GM23248 (cell line): ENCODE measurements around the gene TRMT44. TPM values are rescaled to one million over a fixed set of nuclear protein-coding genes. Genes with fewer than 3 reads are reported as not detected.

Source experiments
- DNase-seq: peaks from one replicate; pipeline ENCODE4 v3.0.0-alpha.2; 2015
- H2AFZ ChIP-seq: fragments of 200-600 bp; sonication (generic); 2 replicates; pipeline ENCODE4 v1.6.1; 2016; ENCODE audit warnings: antibody characterized with exemption
- H3F3A ChIP-seq: fragments of 200-600 bp; sonication (generic); 2 replicates; pipeline ENCODE4 v1.6.1; 2016; ENCODE audit warnings: mild to moderate bottlenecking, antibody characterized with exemption, mixed run types; ENCODE audit not compliant: insufficient read depth
- H3K27ac ChIP-seq: fragments of 200-600 bp; sonication (generic); 2 replicates; pipeline ENCODE4 v1.5.1; 2016; ENCODE audit warnings: mild to moderate bottlenecking
- H3K27me3 ChIP-seq: fragments of 200-600 bp; sonication (generic); replicated peaks from 2 replicates; pipeline ENCODE4 v1.6.1; 2016; ENCODE audit warnings: mild to moderate bottlenecking; ENCODE audit not compliant: insufficient read depth
- H3K36me3 ChIP-seq: fragments of 200-600 bp; sonication (generic); 2 replicates; pipeline ENCODE4 v1.6.1; 2016; ENCODE audit warnings: low read depth, mild to moderate bottlenecking
- H3K4me1 ChIP-seq: fragments of 200-600 bp; sonication (generic); 2 replicates; pipeline ENCODE4 v1.6.1; 2016; ENCODE audit warnings: mild to moderate bottlenecking; ENCODE audit not compliant: insufficient read depth
- H3K4me2 ChIP-seq: fragments of 200-600 bp; sonication (generic); one replicate; pipeline ENCODE4 v1.6.1; 2016; ENCODE audit warnings: mild to moderate bottlenecking; ENCODE audit not compliant: unreplicated experiment
- H3K4me3 ChIP-seq: fragments of 200-600 bp; sonication (generic); 2 replicates; pipeline ENCODE4 v1.5.1; 2016; ENCODE audit warnings: mild to moderate bottlenecking
- H3K79me2 ChIP-seq: fragments of 200-600 bp; sonication (generic); 2 replicates; pipeline ENCODE4 v1.6.1; 2016; ENCODE audit warnings: mild to moderate bottlenecking; ENCODE audit not compliant: insufficient read depth
- H3K9ac ChIP-seq: fragments of 200-600 bp; sonication (generic); 2 replicates; pipeline ENCODE4 v1.6.1; 2016; ENCODE audit warnings: mild to moderate bottlenecking
- H3K9me2 ChIP-seq: fragments of 200-600 bp; sonication (generic); 2 replicates; pipeline ENCODE4 v1.6.1; 2016; ENCODE audit warnings: mixed run types, mild to moderate bottlenecking, moderate library complexity; ENCODE audit not compliant: insufficient read depth
- H3K9me3 ChIP-seq: fragments of 200-600 bp; sonication (generic); one replicate; pipeline ENCODE4 v1.6.1; 2017; ENCODE audit warnings: low read depth
- H4K20me1 ChIP-seq: fragments of 200-600 bp; sonication (generic); 2 replicates; pipeline ENCODE4 v1.6.0; 2016; ENCODE audit not compliant: insufficient read depth
- EZH2 ChIP-seq: fragments of 200-600 bp; sonication (generic); IDR thresholded peaks from 2 replicates; pipeline ENCODE4 v1.6.1; 2018; ENCODE audit warnings: antibody characterized with exemption, mild to moderate bottlenecking; ENCODE audit not compliant: insufficient read depth, poor library complexity, severe bottlenecking
- EZH2phosphoT487 ChIP-seq: fragments of 200-600 bp; sonication (generic); IDR thresholded peaks from 2 replicates; pipeline ENCODE4 v1.6.1; 2018; ENCODE audit warnings: antibody characterized with exemption, moderate library complexity, mild to moderate bottlenecking, low read depth; ENCODE audit not compliant: insufficient read depth
- WGBS, 2 experiments: methylation state at CpG; one replicate each; pipeline ENCODE4 v1.1.6; 2015 to 2017; ENCODE audit warnings: low lambda C conversion rate in 2 of 2, low coverage in 1 of 2; ENCODE audit errors: missing lambda C conversion rate in 2 of 2; 5-methylcytosine and 5-hydroxymethylcytosine counted together
- in situ Hi-C: fragments of 300-500 bp; cut with MboI; formaldehyde crosslinking; loops from 2 replicates; pipeline ENCODE4 v1.15.0; 2020
- polyA plus RNA-seq: library from polyadenylated mRNA; unstranded; fragments of >200 nt; fragmentation: Nextera tagmentation; extraction: Ambion mirVana; gene quantifications from 2 replicates; pipeline ENCODE4 v1.2.1, GENCODE V29; 2016
- total RNA-seq: library from RNA; depleted of rRNA; stranded (reverse); fragments of >200 nt; shearing (Covaris generic); gene quantifications from 2 replicates; pipeline ENCODE4 v1.2.3, GENCODE V29; 2014

The TRMT44 gene
- total and polyA plus RNA-seq, 2 experiments from 2014 or later: 4.1 to 12.0 TPM

DNA sequence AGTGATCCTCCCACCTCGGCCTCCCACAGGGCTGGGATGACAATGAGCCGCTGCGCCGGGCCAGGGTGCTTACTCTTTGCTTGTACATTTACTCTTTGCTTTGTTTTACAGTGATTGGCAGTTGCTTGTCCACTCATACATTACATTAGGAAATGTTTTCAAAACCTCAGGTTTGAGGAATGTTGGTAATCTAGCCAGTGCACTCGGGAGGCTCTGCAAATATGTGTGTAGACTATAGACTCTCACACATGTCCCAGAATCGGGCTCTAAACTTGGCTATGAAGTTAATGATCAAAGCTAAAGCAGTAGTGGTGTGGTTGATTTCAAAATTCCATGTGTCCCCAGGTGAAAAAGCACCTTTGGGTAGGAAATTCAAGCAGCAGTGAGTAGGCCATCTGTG is 20.5 kb downstream of the TRMT44 start:
- Histone ChIP-seq H3K9ac (no peak overlapping the region), H3K4me3 (no peak overlapping the region), H3F3A (no peaks in the 10 kb centered on the region), H3K9me3 (no peaks in the 10 kb centered on the region), H3K27me3 (no peaks in the 10 kb centered on the region), H3K79me2 (no peaks in the 10 kb centered on the region), H3K27ac (no peak overlapping the region), H3K4me2 (no peak overlapping the region), H3K36me3 (peaks cover 2% of the 10 kb centered on the region; the same call in 1 of the 2 replicates), H2AFZ (no peak overlapping the region), H3K4me1 (no peaks in the 10 kb centered on the region), H4K20me1 (no peaks in the 10 kb centered on the region), H3K9me2 (no peaks in the 10 kb centered on the region)
- TF ChIP-seq EZH2: no peak
- no peak for TF ChIP-seq EZH2phosphoT487
- DNase-seq: no peak
- in situ Hi-C loops: no loop called here
- 97% methylated on average over 6 of the region's 6 CpGs for WGBS, 2 experiments

DNA sequence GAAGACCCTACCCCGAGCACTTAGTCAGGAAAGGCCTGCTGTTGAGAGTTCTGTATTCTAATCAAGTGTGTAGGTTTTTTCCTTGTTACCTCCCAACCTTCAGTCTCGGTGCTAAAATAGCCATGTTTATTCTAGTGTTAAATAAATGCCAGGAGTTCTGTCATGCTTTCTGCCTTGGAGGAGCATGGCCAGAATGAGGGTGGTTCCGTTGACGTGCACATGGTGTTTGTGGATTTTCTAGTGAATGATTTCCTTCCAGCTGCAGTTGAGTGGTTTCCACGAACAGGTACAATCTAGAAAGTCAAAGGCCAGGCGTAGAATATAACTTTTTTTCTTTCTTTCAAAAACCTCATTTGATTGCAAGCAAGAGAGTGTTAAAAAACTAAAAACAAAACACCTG is 21.0 kb downstream of the TRMT44 start:
- Histone ChIP-seq H3K9me3 (no peaks in the 10 kb centered on the region), H3K27ac (no peak overlapping the region), H3K4me3 (no peak overlapping the region), H3F3A (no peaks in the 10 kb centered on the region), H3K9me2 (no peaks in the 10 kb centered on the region), H3K27me3 (no peaks in the 10 kb centered on the region), H2AFZ (no peak overlapping the region), H4K20me1 (no peaks in the 10 kb centered on the region), H3K36me3 (no peaks in the 10 kb centered on the region), H3K4me1 (no peaks in the 10 kb centered on the region), H3K4me2 (no peak overlapping the region), H3K9ac (no peak overlapping the region), H3K79me2 (no peaks in the 10 kb centered on the region)
- DNase-seq: no peak
- 90 to 93% methylated on average over 6 of the region's 6 CpGs for WGBS, 2 experiments
- in situ Hi-C loops: no loop called here
- TF ChIP-seq EZH2: no peak
- no peak for TF ChIP-seq EZH2phosphoT487

DNA sequence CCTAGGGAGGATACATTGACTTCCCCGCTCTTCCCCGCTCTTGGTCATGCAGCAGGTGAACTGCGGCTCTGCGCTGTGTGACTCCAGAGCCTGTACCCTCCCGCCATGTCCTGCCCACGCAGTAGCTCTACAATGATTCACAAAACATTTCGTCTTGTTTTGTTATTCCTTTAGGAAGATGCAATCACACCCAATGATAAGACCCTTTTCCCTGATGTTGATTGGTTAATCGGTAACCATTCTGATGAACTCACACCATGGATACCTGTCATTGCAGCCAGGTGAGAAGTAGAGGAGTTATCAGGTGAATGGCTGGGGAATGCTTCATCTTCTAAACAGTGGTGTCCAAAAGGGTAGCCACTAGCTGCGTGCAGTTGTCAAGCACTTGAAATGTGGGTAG is 23.2 kb downstream of the TRMT44 start:
- Histone ChIP-seq H4K20me1 (no peaks in the 10 kb centered on the region; the same call in 1 of the 2 replicates), H3K27me3 (no peaks in the 10 kb centered on the region), H3K4me3 (no peak overlapping the region), H3K9ac (no peak overlapping the region), H3K79me2 (no peaks in the 10 kb centered on the region), H3K9me2 (no peaks in the 10 kb centered on the region), H3K36me3 (peaks cover 3% of the 10 kb centered on the region; the same call in 1 of the 2 replicates), H2AFZ (no peak overlapping the region), H3K27ac (no peak overlapping the region), H3K9me3 (no peaks in the 10 kb centered on the region), H3F3A (peaks cover 5% of the 10 kb centered on the region; the same call in 1 of the 2 replicates), H3K4me1 (no peaks in the 10 kb centered on the region), H3K4me2 (no peak overlapping the region)
- in situ Hi-C loops: no loop called here
- DNase-seq: no peak
- no peak for TF ChIP-seq EZH2phosphoT487
- TF ChIP-seq EZH2: no peak
- WGBS, 2 experiments: 96 to 98% methylated on average over 9 of the region's 9 CpGs

DNA sequence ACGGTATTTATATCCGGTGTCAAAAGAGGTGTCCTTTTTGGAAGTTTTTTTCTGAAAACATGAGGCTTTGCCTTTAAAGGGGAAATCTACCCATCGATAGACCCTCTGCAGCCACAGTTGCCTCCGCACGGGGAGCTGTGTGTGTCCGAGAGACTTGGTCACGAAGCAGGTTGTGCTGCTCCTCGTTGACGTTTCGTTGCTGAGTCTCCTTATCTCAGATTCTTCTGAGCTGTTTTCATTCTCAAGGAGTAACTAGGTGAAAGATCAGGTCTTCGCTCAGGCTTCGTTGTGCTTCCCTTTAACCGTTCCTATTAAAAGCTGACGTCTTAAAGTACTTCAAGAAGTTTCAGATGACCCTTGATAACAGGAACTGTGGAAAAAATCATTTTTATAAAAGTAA is 23.8 kb downstream of the TRMT44 start:
- peaks cover 3% of the 10 kb centered on the region; the same call in 1 of the 2 replicates for H3K36me3 ChIP-seq
- no peak overlapping the region for H3K4me3 ChIP-seq
- no peak overlapping the region for H3K27ac ChIP-seq
- no peaks in the 10 kb centered on the region; the same call in 1 of the 2 replicates for H4K20me1 ChIP-seq
- peaks cover 5% of the 10 kb centered on the region; the same call in 1 of the 2 replicates for H3F3A ChIP-seq
- H3K27me3 ChIP-seq: no peaks in the 10 kb centered on the region
- no peaks in the 10 kb centered on the region for H3K79me2 ChIP-seq
- no peak for TF ChIP-seq EZH2phosphoT487
- no peak for TF ChIP-seq EZH2
- in situ Hi-C loops: no loop called here
- no peak overlapping the region for H3K9ac ChIP-seq
- 90 to 95% methylated on average over 14 of the region's 14 CpGs for WGBS, 2 experiments
- H3K9me3 ChIP-seq: no peaks in the 10 kb centered on the region
- H2AFZ ChIP-seq: no peak overlapping the region
- H3K4me1 ChIP-seq: no peaks in the 10 kb centered on the region
- no peak for DNase-seq
- no peak overlapping the region for H3K4me2 ChIP-seq
- H3K9me2 ChIP-seq: no peaks in the 10 kb centered on the region
